Neural progenitor cell (in vitro differentiated cells): Measurements from ENCODE around the gene LEMD3. TPM values are rescaled to one million over a fixed set of nuclear protein-coding genes. Genes with fewer than 3 reads are reported as not detected.

Experiments
- DNase-seq: peaks from one replicate; pipeline ENCODE4 v3.0.0-alpha.2; 2016; ENCODE audit warnings: low spot score
- H2AFZ ChIP-seq: fragments of 200-600 bp; sonication (generic); replicated peaks from 2 replicates; pipeline ENCODE4 v1.6.1; 2016; ENCODE audit warnings: antibody characterized with exemption
- H3F3A ChIP-seq: fragments of 200-600 bp; sonication (generic); 2 replicates; pipeline ENCODE4 v1.6.1; 2016; ENCODE audit warnings: antibody characterized with exemption, low read depth
- H3K27ac ChIP-seq: fragments of 200-600 bp; sonication (generic); 2 replicates; pipeline ENCODE4 v1.5.1; 2016; ENCODE audit warnings: mild to moderate bottlenecking
- H3K27me3 ChIP-seq: fragments of 200-600 bp; sonication (generic); 2 replicates; pipeline ENCODE4 v1.6.1; 2016; ENCODE audit warnings: mild to moderate bottlenecking, moderate library complexity
- H3K36me3 ChIP-seq: fragments of 200-600 bp; sonication (generic); 2 replicates; pipeline ENCODE4 v1.5.1; 2016
- H3K4me1 ChIP-seq: fragments of 200-600 bp; sonication (generic); 2 replicates; pipeline ENCODE4 v1.6.1; 2016; ENCODE audit warnings: mixed run types
- H3K4me2 ChIP-seq: fragments of 200-600 bp; sonication (generic); 2 replicates; pipeline ENCODE4 v1.6.1; 2016
- H3K4me3 ChIP-seq: fragments of 200-600 bp; sonication (generic); 2 replicates; pipeline ENCODE4 v1.5.1; 2016
- H3K79me2 ChIP-seq: fragments of 200-600 bp; sonication (generic); 2 replicates; pipeline ENCODE4 v1.6.1; 2016; ENCODE audit warnings: low read depth
- H3K9ac ChIP-seq: fragments of 200-600 bp; sonication (generic); 2 replicates; pipeline ENCODE4 v1.6.1; 2016
- H3K9me3 ChIP-seq: fragments of 200-600 bp; sonication (generic); 2 replicates; pipeline ENCODE4 v1.5.1; 2016; ENCODE audit warnings: low read depth
- H4K20me1 ChIP-seq: fragments of 200-600 bp; sonication (generic); 2 replicates; pipeline ENCODE4 v1.6.1; 2016; ENCODE audit warnings: low read depth
- H3K27ac Mint-ChIP-seq: 3 replicates; pipeline ENCODE4 v1.8.0; 2021; ENCODE audit warnings: mixed read lengths
- H3K27me3 Mint-ChIP-seq: 2 replicates; pipeline ENCODE4 v1.8.0; 2022; ENCODE audit warnings: low read depth, mild to moderate bottlenecking, inconsistent platforms, moderate library complexity, mixed read lengths; ENCODE audit not compliant: insufficient read depth
- H3K36me3 Mint-ChIP-seq: 3 replicates; pipeline ENCODE4 v1.8.0; 2021; ENCODE audit warnings: mixed read lengths
- H3K4me1 Mint-ChIP-seq: 3 replicates; pipeline ENCODE4 v1.8.0; 2021; ENCODE audit warnings: mixed read lengths
- H3K4me3 Mint-ChIP-seq: 3 replicates; pipeline ENCODE4 v1.8.0; 2021; ENCODE audit warnings: mild to moderate bottlenecking, moderate library complexity, mixed read lengths
- H3K9me3 Mint-ChIP-seq: 3 replicates; pipeline ENCODE4 v1.8.0; 2020; ENCODE audit warnings: mixed read lengths
- CTCF ChIP-seq: fragments of 200-600 bp; sonication (generic); IDR thresholded peaks from 2 replicates; pipeline ENCODE4 v1.5.1; 2017; ENCODE audit warnings: antibody characterized with exemption, mild to moderate bottlenecking
- EZH2 ChIP-seq: fragments of 200-600 bp; sonication (generic); IDR thresholded peaks from 2 replicates; pipeline ENCODE4 v1.6.1; 2017; ENCODE audit warnings: antibody characterized with exemption, mild to moderate bottlenecking, moderate library complexity
- EZH2phosphoT487 ChIP-seq: fragments of 200-600 bp; sonication (generic); IDR thresholded peaks from 2 replicates; pipeline ENCODE4 v1.6.1; 2017; ENCODE audit warnings: antibody characterized with exemption
- total RNA-seq: library from RNA; depleted of rRNA; stranded (reverse); fragments of >200 nt; gene quantifications from 2 replicates; pipeline ENCODE4 v1.2.3, GENCODE V29; 2015; ENCODE audit warnings: low replicate concordance

LEMD3 gene
- total RNA-seq, 1 donor from 2014 or later: 11.5 TPM

- no peaks in the 10 kb centered on the region for H3K36me3 ChIP-seq
- TF ChIP-seq EZH2 (no peak), EZH2phosphoT487 (no peak), CTCF (no peak)
- H3F3A ChIP-seq: no peaks in the 10 kb centered on the region
- Mint-ChIP-seq H3K36me3 (peaks cover 9% of the 10 kb centered on the region), H3K9me3 (peaks cover 5% of the 10 kb centered on the region), H3K27ac (no peak overlapping the region), H3K4me3 (no peak overlapping the region), H3K27me3 (peaks cover 3% of the 10 kb centered on the region), H3K4me1 (no peaks in the 10 kb centered on the region)
- H3K4me1 ChIP-seq: no peaks in the 10 kb centered on the region
- no peaks in the 10 kb centered on the region for H3K9me3 ChIP-seq
- no peaks in the 10 kb centered on the region for H3K27me3 ChIP-seq
- DNase-seq: no peak
- H3K4me3 ChIP-seq: no peak overlapping the region
- no peak overlapping the region for H3K27ac ChIP-seq
- no peak overlapping the region for H3K9ac ChIP-seq
- no peaks in the 10 kb centered on the region for H4K20me1 ChIP-seq
- H2AFZ ChIP-seq: no peak overlapping the region
- peaks cover 7% of the 10 kb centered on the region for H3K79me2 ChIP-seq
- H3K4me2 ChIP-seq: no peak overlapping the region
Measured at GRCh38 chr12:65208125-65208524, 38.7 kb downstream of the LEMD3 start.

GRCh38 chr12:65208964-65209654 lies 39.7 kb downstream of the LEMD3 start:
- Mint-ChIP-seq H3K36me3 (peaks cover 10% of the 10 kb centered on the region), H3K27ac (no peak overlapping the region), H3K27me3 (peaks cover 3% of the 10 kb centered on the region), H3K4me3 (no peak overlapping the region), H3K4me1 (no peaks in the 10 kb centered on the region), H3K9me3 (no peaks in the 10 kb centered on the region)
- Histone ChIP-seq H2AFZ (no peak overlapping the region), H4K20me1 (no peaks in the 10 kb centered on the region), H3K27ac (no peak overlapping the region), H3K4me3 (no peak overlapping the region), H3K79me2 (no peaks in the 10 kb centered on the region), H3K9me3 (no peaks in the 10 kb centered on the region), H3K36me3 (no peaks in the 10 kb centered on the region), H3K4me1 (no peaks in the 10 kb centered on the region), H3K27me3 (no peaks in the 10 kb centered on the region), H3F3A (no peaks in the 10 kb centered on the region), H3K9ac (no peak overlapping the region), H3K4me2 (no peak overlapping the region)
- no peak for DNase-seq
- TF ChIP-seq CTCF: no peak
- no peak for TF ChIP-seq EZH2phosphoT487
- TF ChIP-seq EZH2: no peak

GRCh38 chr12:65209655-65210043 lies 40.3 kb downstream of the LEMD3 start:
- H3K36me3 ChIP-seq: no peaks in the 10 kb centered on the region
- Mint-ChIP-seq H3K27ac (no peak overlapping the region), H3K36me3 (peaks cover 10% of the 10 kb centered on the region), H3K4me3 (no peak overlapping the region), H3K9me3 (no peaks in the 10 kb centered on the region), H3K27me3 (peaks cover 3% of the 10 kb centered on the region), H3K4me1 (no peaks in the 10 kb centered on the region)
- no peak overlapping the region for H3K27ac ChIP-seq
- no peak for DNase-seq
- no peak overlapping the region for H2AFZ ChIP-seq
- H3K9ac ChIP-seq: no peak overlapping the region
- H3K27me3 ChIP-seq: no peaks in the 10 kb centered on the region
- H4K20me1 ChIP-seq: no peaks in the 10 kb centered on the region
- no peak overlapping the region for H3K4me3 ChIP-seq
- no peaks in the 10 kb centered on the region for H3F3A ChIP-seq
- no peak for TF ChIP-seq CTCF
- TF ChIP-seq EZH2: no peak
- no peak for TF ChIP-seq EZH2phosphoT487
- H3K4me2 ChIP-seq: no peak overlapping the region
- no peaks in the 10 kb centered on the region for H3K4me1 ChIP-seq
- H3K79me2 ChIP-seq: no peaks in the 10 kb centered on the region
- H3K9me3 ChIP-seq: no peaks in the 10 kb centered on the region
